ENCODE measurements around the gene KCNC3.

DNA sequence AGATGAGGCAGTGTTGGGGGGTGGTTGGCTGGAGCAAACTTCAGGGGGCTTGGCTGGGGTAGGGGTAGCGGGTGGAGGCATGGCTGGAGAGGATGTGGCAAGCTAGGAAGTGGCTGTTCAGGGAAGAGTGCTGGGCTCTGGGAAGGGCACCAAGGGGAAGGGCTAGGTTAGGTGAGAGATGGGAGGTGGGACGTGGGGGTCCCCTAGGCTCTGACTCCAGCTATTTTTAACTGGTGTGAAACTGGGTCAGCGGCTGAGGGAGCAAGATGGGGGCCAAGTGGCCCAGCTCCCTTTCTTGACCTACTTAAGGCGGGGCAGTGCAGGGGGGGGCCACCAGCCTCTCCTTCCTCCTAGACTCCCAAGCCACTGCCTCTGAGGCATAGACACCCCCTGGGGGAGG lies 7.3 kb downstream of the KCNC3 start:
- TF ChIP-seq, protein P1, sequence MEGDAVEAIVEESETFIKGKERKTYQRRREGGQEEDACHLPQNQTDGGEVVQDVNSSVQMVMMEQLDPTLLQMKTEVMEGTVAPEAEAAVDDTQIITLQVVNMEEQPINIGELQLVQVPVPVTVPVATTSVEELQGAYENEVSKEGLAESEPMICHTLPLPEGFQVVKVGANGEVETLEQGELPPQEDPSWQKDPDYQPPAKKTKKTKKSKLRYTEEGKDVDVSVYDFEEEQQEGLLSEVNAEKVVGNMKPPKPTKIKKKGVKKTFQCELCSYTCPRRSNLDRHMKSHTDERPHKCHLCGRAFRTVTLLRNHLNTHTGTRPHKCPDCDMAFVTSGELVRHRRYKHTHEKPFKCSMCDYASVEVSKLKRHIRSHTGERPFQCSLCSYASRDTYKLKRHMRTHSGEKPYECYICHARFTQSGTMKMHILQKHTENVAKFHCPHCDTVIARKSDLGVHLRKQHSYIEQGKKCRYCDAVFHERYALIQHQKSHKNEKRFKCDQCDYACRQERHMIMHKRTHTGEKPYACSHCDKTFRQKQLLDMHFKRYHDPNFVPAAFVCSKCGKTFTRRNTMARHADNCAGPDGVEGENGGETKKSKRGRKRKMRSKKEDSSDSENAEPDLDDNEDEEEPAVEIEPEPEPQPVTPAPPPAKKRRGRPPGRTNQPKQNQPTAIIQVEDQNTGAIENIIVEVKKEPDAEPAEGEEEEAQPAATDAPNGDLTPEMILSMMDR (IDR thresholded peaks at IDR 0.05), result no peak
- TF ChIP-seq POLR2A (IDR thresholded peaks at IDR 0.05), result no peak

All from adrenal gland (tissue), 5 donors.